Osteoblast (primary cell): ENCODE results near the gene BCL11B. TPM values are rescaled to one million over a fixed set of nuclear protein-coding genes. Genes with fewer than 3 reads are reported as not detected.

Experiments used
- DNase-seq: peaks from one replicate; pipeline ENCODE4 v3.0.0; 2011; ENCODE audit warnings: low spot score, mixed read lengths; ENCODE audit not compliant: insufficient read length; ENCODE audit errors: missing footprints
- H2AFZ ChIP-seq: 2 replicates; pipeline ENCODE4 v1.6.0; 2011; ENCODE audit warnings: mild to moderate bottlenecking, low read length
- H3K27ac ChIP-seq: 2 replicates; pipeline ENCODE4 v1.5.1; 2011; ENCODE audit warnings: mild to moderate bottlenecking, low read depth, low read length, moderate library complexity
- H3K27me3 ChIP-seq: 2 replicates; pipeline ENCODE4 v1.6.0; 2012; ENCODE audit warnings: mild to moderate bottlenecking, control low read depth, inconsistent platforms, low read length, moderate library complexity; ENCODE audit not compliant: insufficient read depth
- H3K36me3 ChIP-seq: 2 replicates; pipeline ENCODE4 v1.5.1; 2011; ENCODE audit warnings: mild to moderate bottlenecking, low read length, control low read depth, moderate library complexity; ENCODE audit not compliant: insufficient read depth
- H3K4me1 ChIP-seq: 2 replicates; pipeline ENCODE4 v1.5.1; 2011; ENCODE audit warnings: mild to moderate bottlenecking, low read length, control low read depth, moderate library complexity; ENCODE audit not compliant: insufficient read depth
- H3K4me2 ChIP-seq: 2 replicates; pipeline ENCODE4 v1.6.0; 2011; ENCODE audit warnings: mild to moderate bottlenecking, low read length; ENCODE audit not compliant: insufficient read depth
- H3K4me3 ChIP-seq: fragments of 200-600 bp; sonication (generic); 3 replicates; pipeline ENCODE4 v1.5.1; 2012; ENCODE audit warnings: mild to moderate bottlenecking, low read length, inconsistent platforms; ENCODE audit not compliant: insufficient read depth
- H3K79me2 ChIP-seq: 2 replicates; pipeline ENCODE4 v1.6.0; 2012; ENCODE audit warnings: mild to moderate bottlenecking, low read length, control low read depth, inconsistent platforms; ENCODE audit not compliant: insufficient read depth
- H3K9me3 ChIP-seq: 2 replicates; pipeline ENCODE4 v1.5.1; 2011; ENCODE audit warnings: low read depth, low read length, control low read depth
- H4K20me1 ChIP-seq: 2 replicates; pipeline ENCODE4 v1.6.0; 2012; ENCODE audit warnings: mild to moderate bottlenecking, low read length, control low read depth; ENCODE audit not compliant: insufficient read depth
- total RNA-seq: library from RNA; depleted of rRNA; stranded (reverse); fragments of >200 nt; gene quantifications from 2 replicates; pipeline ENCODE4 v1.2.3, GENCODE V29; 2012
- TF ChIP-seq, protein P1 (sequence below): IDR thresholded peaks from 2 replicates; pipeline ENCODE4 v1.5.1; 2011; ENCODE audit warnings: mild to moderate bottlenecking, low read depth, low read length, moderate library complexity; ENCODE audit errors: extremely low read depth

The BCL11B gene
- total RNA-seq, 1 donor, result 0.36 TPM

DNA sequence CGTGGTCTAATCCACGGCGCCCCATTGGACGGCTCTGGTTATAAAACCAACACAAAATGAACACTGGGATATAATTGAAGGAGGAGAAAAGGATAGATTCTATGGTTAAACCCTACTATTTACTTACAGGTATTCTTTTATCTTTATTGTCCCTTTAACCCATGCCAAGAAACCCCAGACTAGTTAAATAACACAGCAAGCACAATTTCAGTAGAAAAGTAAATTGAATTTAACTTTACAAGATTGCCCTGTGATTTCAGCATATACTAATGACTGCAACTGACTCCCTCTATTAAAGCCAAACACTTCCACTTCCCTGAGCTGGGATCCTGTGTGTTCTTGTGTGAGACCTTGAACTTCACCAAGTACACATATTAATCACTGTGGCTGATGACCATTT lies 45.3 kb downstream of the BCL11B start:
- no peak for DNase-seq
- no peaks in the 10 kb centered on the region for H3K9me3 ChIP-seq

GRCh38 chr14:99225436-99226203 lies 46.4 kb downstream of the BCL11B start:
- Histone ChIP-seq H3K27me3 (no peaks in the 10 kb centered on the region), H3K4me1 (no peaks in the 10 kb centered on the region), H3K4me3 (no peak overlapping the region), H3K36me3 (no peaks in the 10 kb centered on the region), H3K9me3 (no peaks in the 10 kb centered on the region), H3K27ac (no peak overlapping the region), H3K4me2 (no peak overlapping the region), H3K79me2 (no peaks in the 10 kb centered on the region), H2AFZ (no peak overlapping the region), H4K20me1 (no peaks in the 10 kb centered on the region)
- DNase-seq, result no peak
- TF ChIP-seq, protein P1, sequence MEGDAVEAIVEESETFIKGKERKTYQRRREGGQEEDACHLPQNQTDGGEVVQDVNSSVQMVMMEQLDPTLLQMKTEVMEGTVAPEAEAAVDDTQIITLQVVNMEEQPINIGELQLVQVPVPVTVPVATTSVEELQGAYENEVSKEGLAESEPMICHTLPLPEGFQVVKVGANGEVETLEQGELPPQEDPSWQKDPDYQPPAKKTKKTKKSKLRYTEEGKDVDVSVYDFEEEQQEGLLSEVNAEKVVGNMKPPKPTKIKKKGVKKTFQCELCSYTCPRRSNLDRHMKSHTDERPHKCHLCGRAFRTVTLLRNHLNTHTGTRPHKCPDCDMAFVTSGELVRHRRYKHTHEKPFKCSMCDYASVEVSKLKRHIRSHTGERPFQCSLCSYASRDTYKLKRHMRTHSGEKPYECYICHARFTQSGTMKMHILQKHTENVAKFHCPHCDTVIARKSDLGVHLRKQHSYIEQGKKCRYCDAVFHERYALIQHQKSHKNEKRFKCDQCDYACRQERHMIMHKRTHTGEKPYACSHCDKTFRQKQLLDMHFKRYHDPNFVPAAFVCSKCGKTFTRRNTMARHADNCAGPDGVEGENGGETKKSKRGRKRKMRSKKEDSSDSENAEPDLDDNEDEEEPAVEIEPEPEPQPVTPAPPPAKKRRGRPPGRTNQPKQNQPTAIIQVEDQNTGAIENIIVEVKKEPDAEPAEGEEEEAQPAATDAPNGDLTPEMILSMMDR, result no peak

More for the DNA sequence above, 45.3 kb downstream of the BCL11B start:
- Histone ChIP-seq H3K4me2 (no peak overlapping the region), H3K4me1 (no peaks in the 10 kb centered on the region), H3K79me2 (no peaks in the 10 kb centered on the region), H3K4me3 (no peak overlapping the region), H3K27ac (no peak overlapping the region), H3K27me3 (no peaks in the 10 kb centered on the region), H4K20me1 (no peaks in the 10 kb centered on the region), H3K36me3 (no peaks in the 10 kb centered on the region), H2AFZ (no peak overlapping the region)
- TF ChIP-seq, protein P1, result no peak

DNA sequence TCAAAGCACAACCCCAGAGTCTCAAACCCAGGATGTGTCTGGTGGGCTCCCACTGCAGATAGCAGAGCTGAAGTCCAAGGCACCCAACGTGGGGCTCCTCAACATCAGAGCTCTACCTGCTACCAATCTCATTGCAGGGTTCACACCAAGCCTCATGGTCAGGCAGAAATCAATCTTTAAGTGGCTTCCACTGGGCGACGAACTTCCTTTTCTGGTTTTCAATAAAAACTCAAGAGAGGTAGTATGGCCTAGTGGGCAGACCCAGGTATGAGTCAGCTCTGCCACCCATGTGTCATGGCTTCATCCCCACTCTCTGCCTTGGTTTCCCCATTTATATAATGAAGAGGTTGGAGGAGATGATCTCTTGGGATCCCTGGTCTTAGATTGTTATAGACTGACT lies 47.0 kb downstream of the BCL11B start:
- Histone ChIP-seq H2AFZ (no peak overlapping the region), H4K20me1 (no peaks in the 10 kb centered on the region), H3K9me3 (no peaks in the 10 kb centered on the region), H3K36me3 (no peaks in the 10 kb centered on the region), H3K27me3 (no peaks in the 10 kb centered on the region), H3K4me3 (no peak overlapping the region), H3K4me2 (no peak overlapping the region), H3K27ac (no peak overlapping the region), H3K4me1 (no peaks in the 10 kb centered on the region), H3K79me2 (no peaks in the 10 kb centered on the region)
- no peak for DNase-seq
- TF ChIP-seq, protein P1, result no peak

- no peak for DNase-seq
Observed at GRCh38 chr14:99224116-99224910, 47.7 kb downstream of the BCL11B start.

More at GRCh38 chr14:99224116-99224910, 47.7 kb downstream of the BCL11B start:
- Histone ChIP-seq H4K20me1 (no peaks in the 10 kb centered on the region), H3K36me3 (no peaks in the 10 kb centered on the region), H3K27me3 (no peaks in the 10 kb centered on the region), H3K4me3 (no peak overlapping the region), H3K27ac (no peak overlapping the region), H3K4me1 (no peaks in the 10 kb centered on the region), H3K9me3 (no peaks in the 10 kb centered on the region), H3K4me2 (no peak overlapping the region), H2AFZ (no peak overlapping the region), H3K79me2 (no peaks in the 10 kb centered on the region)
- TF ChIP-seq, protein P1, result no peak
